Left lung (tissue), 10 donors: ENCODE measurements around the gene SUCLG2. TPM values are rescaled to one million over a fixed set of nuclear protein-coding genes. Genes with fewer than 3 reads are reported as not detected.
"Not testable (repeated sequence)": the region's sequence is repeated elsewhere in the genome, so short reads cannot be mapped to it uniquely, and the experiment has no call there.

Experiments used
- ATAC-seq: fragments of 200-7000 bp; cut with Tn5 transposase; one replicate; pipeline ENCODE4 v1.9.1; 2020; ENCODE audit warnings: moderate library complexity
- DNase-seq, 4 donors: peaks; one replicate each; pipeline ENCODE4 v3.0.0-alpha.2; 2013 to 2020
- H3K27ac ChIP-seq, 2 donors: fragments of 200-600 bp; sonication (generic) in 1 of 2; one replicate each; pipeline versions ENCODE4 v1.5.0 to v1.8.0; 2020 to 2021
- H3K27me3 ChIP-seq, 2 donors: fragments of 200-600 bp; sonication (generic) in 1 of 2; one replicate each; pipeline versions ENCODE4 v1.5.0 to v1.8.0; 2020 to 2021
- H3K36me3 ChIP-seq, 2 donors: fragments of 200-600 bp; sonication (generic) in 1 of 2; one replicate each; pipeline versions ENCODE4 v1.5.0 to v1.8.0; 2020 to 2021
- H3K4me1 ChIP-seq, 2 donors: fragments of 200-600 bp; one replicate each; pipeline ENCODE4 v1.8.0; 2021
- H3K4me3 ChIP-seq, 2 donors: fragments of 200-600 bp; sonication (generic) in 1 of 2; one replicate each; pipeline versions ENCODE4 v1.5.0 to v1.8.0; 2020 to 2021; ENCODE audit warnings: mild to moderate bottlenecking in 1 of 2
- H3K9me3 ChIP-seq, 2 donors: fragments of 200-600 bp; sonication (generic) in 1 of 2; one replicate each; pipeline versions ENCODE4 v1.5.0 to v1.8.0; 2020 to 2021
- intact Hi-C, 2 donors: fragments of 100-400 bp; cut with DNase I; formaldehyde crosslinking; loops; one replicate each; pipeline versions ENCODE4 v1.11.2 to v1.14.2; 2022
- polyA plus RNA-seq, 6 donors: library from polyadenylated mRNA; unstranded; fragments of 120-200 nt; gene quantifications; one replicate each; pipeline ENCODE4 v1.2.1, GENCODE V29; 2013; ENCODE audit not compliant: insufficient read length in 6 of 6
- total RNA-seq, 2 donors: library from RNA; stranded (reverse); fragmentation: NEBNext Ultra II Directional; extraction: Animal tissue kit (Norgen Biotek cat#: 25700); gene quantifications; one replicate each; pipeline ENCODE4 v1.2.1, GENCODE V29; 2021
- TF ChIP-seq, protein P1 (sequence below), 2 donors: fragments of 200-600 bp; sonication (generic) in 1 of 2; IDR thresholded peaks; one replicate each; pipeline versions ENCODE4 v1.5.0 to v1.8.0; 2021; ENCODE audit warnings: antibody characterized with exemption in 2 of 2
- donor health status: DM: no; HTN: yes; CAD: no.
- donor health status: DM: no; HTN: no; CAD: no.

Gene SUCLG2
- total and polyA plus RNA-seq, 8 donors = 52.7 to 74.1 (median 60.0) TPM

GRCh38 chr3:67595424-67595823 lies 59.0 kb downstream of the SUCLG2 start:
- Histone ChIP-seq H3K27me3 (no peaks in the 10 kb centered on the region), H3K4me1 (no peaks in the 10 kb centered on the region), H3K36me3 (peaks cover 0 to 4% of the 10 kb centered on the region in 2 donors), H3K27ac (no peak overlapping the region), H3K4me3 (no peak overlapping the region), H3K9me3 (no peaks in the 10 kb centered on the region)
- TF ChIP-seq, protein P1, sequence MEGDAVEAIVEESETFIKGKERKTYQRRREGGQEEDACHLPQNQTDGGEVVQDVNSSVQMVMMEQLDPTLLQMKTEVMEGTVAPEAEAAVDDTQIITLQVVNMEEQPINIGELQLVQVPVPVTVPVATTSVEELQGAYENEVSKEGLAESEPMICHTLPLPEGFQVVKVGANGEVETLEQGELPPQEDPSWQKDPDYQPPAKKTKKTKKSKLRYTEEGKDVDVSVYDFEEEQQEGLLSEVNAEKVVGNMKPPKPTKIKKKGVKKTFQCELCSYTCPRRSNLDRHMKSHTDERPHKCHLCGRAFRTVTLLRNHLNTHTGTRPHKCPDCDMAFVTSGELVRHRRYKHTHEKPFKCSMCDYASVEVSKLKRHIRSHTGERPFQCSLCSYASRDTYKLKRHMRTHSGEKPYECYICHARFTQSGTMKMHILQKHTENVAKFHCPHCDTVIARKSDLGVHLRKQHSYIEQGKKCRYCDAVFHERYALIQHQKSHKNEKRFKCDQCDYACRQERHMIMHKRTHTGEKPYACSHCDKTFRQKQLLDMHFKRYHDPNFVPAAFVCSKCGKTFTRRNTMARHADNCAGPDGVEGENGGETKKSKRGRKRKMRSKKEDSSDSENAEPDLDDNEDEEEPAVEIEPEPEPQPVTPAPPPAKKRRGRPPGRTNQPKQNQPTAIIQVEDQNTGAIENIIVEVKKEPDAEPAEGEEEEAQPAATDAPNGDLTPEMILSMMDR (IDR thresholded peaks at IDR 0.05) = no peak
- intact Hi-C loops = no loop called here
- DNase-seq (no peak), ATAC-seq (no peak)

DNA sequence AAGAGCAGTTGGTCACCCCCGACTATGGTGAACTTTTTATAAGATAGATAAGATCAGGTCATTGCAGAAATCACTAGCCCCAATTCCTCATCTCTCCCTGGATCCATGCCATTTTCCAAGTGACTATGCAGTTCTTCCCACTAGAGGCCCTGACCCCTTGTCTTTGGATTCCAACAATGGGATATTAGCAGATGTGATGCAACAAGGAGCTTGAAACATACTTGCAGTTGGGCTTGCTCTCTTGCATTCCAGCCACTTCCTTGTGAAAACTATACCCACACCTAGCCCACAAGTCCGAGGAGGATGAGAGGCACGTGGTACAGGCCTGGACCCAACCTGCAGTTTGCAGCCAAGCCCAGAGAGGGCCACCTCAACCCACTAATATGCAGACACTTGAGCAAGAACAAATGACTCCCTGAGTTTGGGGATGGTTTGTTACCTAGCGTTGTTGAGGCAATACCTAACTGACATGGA lies 60.6 kb downstream of the SUCLG2 start:
- TF ChIP-seq, protein P1 (IDR thresholded peaks at IDR 0.05) = no peak
- DNase-seq (no peak), ATAC-seq (peak; percentile 41)
- Histone ChIP-seq H3K4me3 (no peak overlapping the region), H3K4me1 (no peaks in the 10 kb centered on the region), H3K27ac (no peak overlapping the region), H3K9me3 (no peaks in the 10 kb centered on the region), H3K27me3 (no peaks in the 10 kb centered on the region), H3K36me3 (no peaks in the 10 kb centered on the region)
- intact Hi-C loops = no loop called here

DNA sequence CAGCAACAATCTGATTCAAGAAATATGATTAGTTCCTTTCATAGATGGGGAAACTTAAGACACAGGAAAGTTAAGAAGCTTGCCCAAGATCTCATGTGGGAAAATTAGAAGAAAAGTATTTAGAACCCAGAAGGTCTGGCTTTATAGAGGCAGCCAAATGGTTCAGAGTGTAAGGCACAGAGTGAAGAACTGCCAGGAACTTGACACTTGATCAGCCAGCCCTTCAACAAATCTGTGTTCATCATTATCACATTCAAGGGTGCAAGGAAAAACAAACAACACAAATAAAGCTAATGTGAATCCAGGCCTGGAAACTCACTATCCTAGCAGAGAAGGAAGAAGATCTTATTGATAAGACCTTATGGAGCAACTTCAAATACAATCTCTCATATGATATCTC lies 62.4 kb downstream of the SUCLG2 start:
- Histone ChIP-seq H3K9me3 (no peaks in the 10 kb centered on the region), H3K36me3 (no peaks in the 10 kb centered on the region), H3K27me3 (no peaks in the 10 kb centered on the region), H3K4me3 (no peak overlapping the region), H3K27ac (no peak overlapping the region), H3K4me1 (no peaks in the 10 kb centered on the region)
- TF ChIP-seq, protein P1 (IDR thresholded peaks at IDR 0.05) = no peak
- ATAC-seq = no peak
- no peak for DNase-seq
- intact Hi-C loops = no loop called here

DNA sequence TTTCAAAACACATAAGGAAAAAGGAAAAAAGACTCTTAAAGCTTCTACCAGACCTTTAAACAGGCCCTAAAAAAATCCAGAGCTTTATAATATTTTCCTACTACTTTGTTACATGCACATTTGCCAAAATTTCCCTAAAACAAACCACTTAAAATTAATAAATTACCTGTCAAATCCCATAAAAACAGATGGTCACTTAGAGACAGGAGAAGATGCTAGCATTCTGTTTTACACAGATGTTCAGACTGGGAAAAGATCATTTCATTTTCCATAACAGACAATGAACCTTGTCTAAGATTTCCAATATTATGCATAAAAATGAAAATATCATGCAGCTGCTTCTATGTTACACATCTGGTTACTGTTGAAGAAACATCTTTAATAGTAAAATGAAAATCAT lies 66.6 kb downstream of the SUCLG2 start:
- Histone ChIP-seq H3K4me3 (no peak overlapping the region), H3K9me3 (no peaks in the 10 kb centered on the region), H3K36me3 (no peaks in the 10 kb centered on the region), H3K4me1 (no peaks in the 10 kb centered on the region), H3K27me3 (no peaks in the 10 kb centered on the region), H3K27ac (no peak overlapping the region)
- TF ChIP-seq, protein P1 (IDR thresholded peaks at IDR 0.05) = no peak
- intact Hi-C loops = no loop called here
- DNase-seq = no peak
- no peak for ATAC-seq

- TF ChIP-seq, protein P1 (IDR thresholded peaks at IDR 0.05) = no peak
- Histone ChIP-seq H3K9me3 (no peaks in the 10 kb centered on the region), H3K36me3 (no peaks in the 10 kb centered on the region), H3K4me3 (no peak overlapping the region), H3K27me3 (no peaks in the 10 kb centered on the region), H3K4me1 (no peaks in the 10 kb centered on the region), H3K27ac (no peak overlapping the region)
- no peak for ATAC-seq
- DNase-seq = no peak
- intact Hi-C loops = no loop called here
These were observed 67.1 kb downstream of the SUCLG2 start for GRCh38 chr3:67587301-67587700.

- H3K36me3 ChIP-seq, H3K4me1 ChIP-seq, H3K27ac ChIP-seq, DNase-seq, H3K27me3 ChIP-seq, H3K9me3 ChIP-seq, H3K4me3 ChIP-seq, intact Hi-C loops, ATAC-seq: not testable (repeated sequence)
These were observed 69.8 kb downstream of the SUCLG2 start for GRCh38 chr3:67584608-67585007.
